H1 (cell line): ENCODE data around the gene ATAT1. TPM values are rescaled to one million over a fixed set of nuclear protein-coding genes. Genes with fewer than 3 reads are reported as not detected.

Source experiments
- CHD7 ChIP-seq: fragments of 300-600 bp; sonication (generic); IDR thresholded peaks from 2 replicates; pipeline ENCODE4 v1.7.1; 2012; ENCODE audit warnings: low read length, moderate library complexity, mild to moderate bottlenecking, inconsistent platforms; ENCODE audit not compliant: insufficient replicate concordance
- E2F6 ChIP-seq: IDR thresholded peaks from 2 replicates; pipeline ENCODE4 v1.6.1; 2012; ENCODE audit warnings: inconsistent platforms
- GABPA ChIP-seq: IDR thresholded peaks from 2 replicates; pipeline ENCODE4 v1.6.1; 2011; ENCODE audit warnings: mild to moderate bottlenecking, low read length, moderate library complexity, borderline replicate concordance; ENCODE audit not compliant: insufficient read depth
- JUN ChIP-seq: IDR thresholded peaks from 2 replicates; pipeline ENCODE4 v1.6.1; 2011; ENCODE audit warnings: low read depth, mild to moderate bottlenecking, improper control_type of control experiment, low read length
- NANOG ChIP-seq: IDR thresholded peaks from 2 replicates; pipeline ENCODE4 v1.6.1; 2011; ENCODE audit warnings: low read length, low read depth, mild to moderate bottlenecking, inconsistent platforms; ENCODE audit not compliant: insufficient read depth, poor library complexity, severe bottlenecking
- POLR2A ChIP-seq, 2 experiments: IDR thresholded peaks; 1 replicate in 1 of 2; 2 replicates in 1 of 2; pipeline ENCODE4 v1.6.1; 2011; ENCODE audit warnings: low read depth in 2 of 2, low read length in 2 of 2, mild to moderate bottlenecking in 2 of 2; ENCODE audit errors: control extremely low read depth in 1 of 2
- RFX5 ChIP-seq: IDR thresholded peaks from 2 replicates; pipeline ENCODE4 v1.6.1; 2011; ENCODE audit warnings: low read depth, low read length, improper control_type of control experiment, borderline replicate concordance
- SUZ12 ChIP-seq: fragments of 200-600 bp; sonication (generic); IDR thresholded peaks from 2 replicates; pipeline ENCODE4 v1.6.1; 2012; ENCODE audit warnings: mild to moderate bottlenecking, inconsistent platforms, low read length, moderate library complexity, mixed read lengths
- YY1 ChIP-seq: IDR thresholded peaks from 2 replicates; pipeline ENCODE4 v1.6.1; 2011; ENCODE audit warnings: low read depth, mild to moderate bottlenecking, low read length
- polyA plus RNA-seq, 7 experiments: library from polyadenylated mRNA; depleted of rRNA in 3 of 7; stranded (reverse) in 5 of 7; unstranded in 2 of 7; fragments of >200 nt in 5 of 7; fragments of 200-250 nt in 2 of 7; gene quantifications; 1 replicate in 5 of 7; 2 replicates in 1 of 7; 4 replicates in 1 of 7; pipeline versions ENCODE4 v1.2.1 to v1.2.3, GENCODE V29; 2011 to 2013; ENCODE audit warnings: missing spikeins in 2 of 7, mixed read lengths in 2 of 7
- total RNA-seq: library from RNA; stranded (reverse); fragmentation: NEBNext Ultra II Directional; extraction: Animal tissue kit (Norgen Biotek cat#: 25700); gene quantifications from 2 replicates; pipeline ENCODE4 v1.2.1, GENCODE V29; 2021

Gene ATAT1
- total and polyA plus RNA-seq, 2 of the 8 experiments (the other 6 are each of a cell fraction or from before 2014, with no cell fraction given): 14.4 to 14.6 TPM

- TF ChIP-seq CHD7: no peak
- TF ChIP-seq YY1: no peak
- TF ChIP-seq NANOG: no peak
- TF ChIP-seq E2F6: no peak
- TF ChIP-seq RFX5: no peak
- no peak for TF ChIP-seq JUN
- no peak for TF ChIP-seq POLR2A (IDR thresholded peaks at IDR 0.05; ENCODE audit: control extremely low read depth in 1 of 2, low read depth in 2 of 2, low read length in 2 of 2)
- no peak for TF ChIP-seq GABPA
- TF ChIP-seq SUZ12: no peak
Measured at GRCh38 chr6:30619561-30619960, 7.1 kb upstream of the ATAT1 start (continued).
